HG03342 (cell line): ENCODE results near the gene FBXW4.

ENCODE experiments used
- ATAC-seq: cut with Tn5 transposase; IDR thresholded peaks from one replicate; pipeline ENCODE4 v1.9.1; 2021; ENCODE audit warnings: mild to moderate bottlenecking, moderate library complexity; ENCODE audit not compliant: unreplicated experiment

FBXW4 gene

GRCh38 chr10:101704331-101704730 is 9.4 kb upstream of the FBXW4 start:
- no peak for ATAC-seq

GRCh38 chr10:101696632-101697031 is 1.7 kb upstream of the FBXW4 start:
- no peak for ATAC-seq

DNA sequence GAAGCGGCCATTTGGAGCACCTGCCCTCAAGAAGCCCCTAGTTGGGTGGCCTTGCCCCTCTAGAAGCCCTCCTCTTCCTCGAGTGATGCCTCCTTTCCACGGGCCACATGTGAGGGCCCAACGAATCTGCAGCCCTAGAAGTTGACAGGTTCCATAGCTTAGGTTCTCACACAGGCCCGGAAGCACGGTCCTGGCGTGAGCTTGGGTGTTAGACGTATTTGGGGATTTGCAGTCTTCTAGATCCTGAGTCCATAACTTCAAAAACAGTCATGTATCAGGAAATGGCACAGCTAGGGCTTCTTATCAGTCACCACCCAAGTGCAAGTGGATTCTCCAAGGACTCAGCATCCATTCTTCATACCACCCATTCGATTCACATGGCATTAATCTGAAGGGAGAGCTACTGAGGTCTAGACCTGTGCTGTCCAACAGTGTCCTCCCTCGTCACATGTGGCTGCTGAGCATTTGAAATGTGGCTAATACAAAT is 477 bp upstream of the FBXW4 start:
- ATAC-seq: no peak

DNA sequence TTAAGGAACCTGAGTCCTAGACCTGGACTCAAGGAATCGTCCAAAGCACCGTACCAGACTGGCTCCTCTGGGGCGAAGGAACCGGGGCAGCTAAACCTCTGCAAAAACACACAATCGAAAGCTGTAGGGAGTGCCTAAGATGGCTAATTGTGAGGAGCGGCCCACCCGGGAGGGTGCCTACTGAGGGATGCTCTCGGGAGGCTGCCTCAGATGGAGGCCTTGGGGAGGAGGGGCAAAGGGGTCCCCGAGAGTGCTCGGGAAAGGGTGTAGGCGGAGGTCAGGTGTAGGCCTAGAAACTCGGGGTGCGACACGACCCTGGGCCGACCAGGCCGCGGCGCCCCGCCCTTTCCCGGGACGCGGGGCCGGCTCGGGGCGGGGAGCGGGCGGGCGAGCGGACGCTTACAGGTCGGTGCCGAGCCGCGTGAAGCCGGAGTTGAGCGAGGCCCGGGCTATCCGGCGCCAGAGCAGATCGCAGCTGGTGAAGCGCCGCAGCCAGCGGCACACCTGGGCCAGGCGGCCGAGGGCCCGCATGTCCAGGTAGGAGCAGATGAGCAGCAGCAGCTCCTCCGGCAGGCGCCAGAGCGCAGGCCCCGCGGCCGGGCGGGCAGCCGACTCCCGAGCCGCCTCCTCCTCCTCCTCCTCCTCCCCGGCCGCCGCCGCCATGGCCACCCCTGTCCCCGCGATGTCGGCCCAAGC is 844 bp downstream of the FBXW4 start:
- ATAC-seq: peak; percentile 59

- peak; percentile 26 for ATAC-seq
Observed at GRCh38 chr10:101693651-101693977, 1.4 kb downstream of the FBXW4 start.

GRCh38 chr10:101691081-101691480 is 3.9 kb downstream of the FBXW4 start:
- ATAC-seq: no peak

- ATAC-seq: no peak
Observed at GRCh38 chr10:101690461-101690860, 4.5 kb downstream of the FBXW4 start.

GRCh38 chr10:101687071-101687658 is 7.8 kb downstream of the FBXW4 start:
- no peak for ATAC-seq

- no peak for ATAC-seq
Observed at GRCh38 chr10:101686133-101686925, 8.6 kb downstream of the FBXW4 start.

DNA sequence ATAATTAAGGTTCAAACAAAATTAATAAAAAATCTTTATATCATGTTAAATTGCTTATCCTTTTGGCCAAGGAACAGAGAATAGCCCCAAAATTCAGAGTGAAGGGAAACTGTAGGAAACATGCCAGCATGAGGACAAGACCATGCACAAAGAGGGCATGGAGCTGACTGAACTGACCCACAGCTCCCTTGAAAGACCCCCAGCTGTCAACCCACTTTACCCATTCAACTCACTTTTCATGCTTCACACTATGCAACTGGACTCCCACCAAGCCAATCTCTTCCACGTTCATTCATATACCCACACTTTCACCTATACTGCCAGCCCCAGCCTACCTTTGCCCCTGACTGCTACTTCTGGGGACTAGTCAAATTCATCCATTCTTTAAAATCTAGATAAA is 10.2 kb downstream of the FBXW4 start:
- ATAC-seq: no peak

GRCh38 chr10:101683276-101683675 is 11.7 kb downstream of the FBXW4 start:
- ATAC-seq: no peak

GRCh38 chr10:101682172-101682825 is 12.7 kb downstream of the FBXW4 start:
- ATAC-seq: no peak

- no peak for ATAC-seq
Observed at GRCh38 chr10:101676565-101676964, 18.4 kb downstream of the FBXW4 start.

GRCh38 chr10:101675115-101675514 is 19.9 kb downstream of the FBXW4 start:
- ATAC-seq: no peak

GRCh38 chr10:101672536-101672935 is 22.4 kb downstream of the FBXW4 start:
- ATAC-seq: no peak

DNA sequence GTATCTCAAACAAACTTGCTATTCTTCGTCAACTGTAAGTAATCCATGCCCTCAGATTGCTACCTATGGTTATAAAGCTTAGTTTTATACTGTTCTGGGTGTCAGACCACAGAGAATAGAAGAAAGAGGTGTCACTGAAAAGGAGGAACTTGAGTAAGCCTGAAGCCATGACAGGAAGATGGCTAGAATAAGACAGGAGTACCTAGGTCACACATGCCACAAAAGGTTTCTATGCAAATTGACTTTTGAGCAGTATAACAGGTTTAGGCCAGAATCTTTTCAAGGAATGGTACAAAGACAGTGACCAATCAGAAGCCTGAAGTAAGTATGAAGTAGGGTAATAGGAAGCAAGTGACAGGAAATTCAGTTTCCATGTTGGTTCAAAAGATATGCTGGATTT is 23.5 kb downstream of the FBXW4 start:
- ATAC-seq: peak; percentile 61

- peak; percentile 53 for ATAC-seq
Observed at GRCh38 chr10:101670635-101671034, 24.3 kb downstream of the FBXW4 start.

DNA sequence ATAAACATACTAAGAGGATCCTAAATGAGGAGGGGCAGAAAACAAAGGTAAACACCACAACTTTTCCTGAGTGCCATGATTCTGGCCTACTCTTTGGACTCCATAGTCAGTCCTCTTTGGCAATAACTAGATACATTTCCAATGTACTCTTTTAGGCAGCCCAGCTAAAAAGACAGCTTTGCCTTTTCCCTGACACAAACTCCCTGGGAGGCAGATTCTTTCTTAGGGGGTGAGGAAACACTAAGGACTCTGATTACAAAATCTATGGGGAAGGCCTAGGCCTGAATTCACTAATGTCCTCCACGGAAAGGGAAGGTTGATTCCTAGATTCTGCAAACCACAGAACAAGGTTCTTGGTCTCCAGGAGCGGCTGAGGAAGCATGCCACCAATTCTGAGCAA is 25.8 kb downstream of the FBXW4 start:
- no peak for ATAC-seq

DNA sequence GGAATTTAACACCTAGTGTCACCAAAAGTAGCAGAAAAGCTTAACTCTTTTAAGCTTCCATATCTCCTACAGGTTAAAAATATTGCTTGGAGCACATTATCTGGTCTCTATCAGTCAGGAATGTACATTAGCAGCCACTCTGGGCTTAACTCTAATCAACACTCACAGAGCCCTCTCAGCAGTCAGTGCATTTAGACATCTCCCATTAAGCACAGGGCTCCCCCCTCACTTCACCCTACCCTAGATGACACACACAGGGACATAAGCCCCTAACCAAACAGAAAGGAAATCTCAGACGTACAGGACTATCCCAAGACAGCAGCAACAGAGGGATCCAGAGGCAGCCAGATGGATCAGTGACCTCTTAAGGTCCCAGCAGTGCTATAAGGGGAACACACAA is 26.4 kb downstream of the FBXW4 start:
- ATAC-seq: no peak

DNA sequence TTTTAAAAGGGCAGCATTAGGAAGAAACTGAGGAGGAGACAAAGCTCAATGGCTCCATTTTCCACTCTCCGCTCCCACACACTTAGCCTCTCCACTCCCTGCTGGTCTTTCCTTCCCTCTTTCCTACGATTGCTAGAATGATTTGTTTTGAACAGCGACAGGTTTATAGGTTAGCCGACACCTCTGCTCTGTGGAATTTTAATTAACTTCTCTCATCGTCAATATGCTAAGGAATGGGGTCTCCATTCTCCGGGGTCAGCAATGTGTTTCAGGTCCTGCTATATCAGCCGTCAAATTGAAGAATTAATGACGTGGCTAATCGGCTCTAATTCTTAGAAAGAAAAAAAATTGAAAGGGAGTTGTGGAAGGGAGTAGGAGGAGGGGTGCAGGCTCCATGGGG is 28.9 kb downstream of the FBXW4 start:
- ATAC-seq: no peak

- no peak for ATAC-seq
Observed at GRCh38 chr10:101663097-101663496, 31.9 kb downstream of the FBXW4 start.

DNA sequence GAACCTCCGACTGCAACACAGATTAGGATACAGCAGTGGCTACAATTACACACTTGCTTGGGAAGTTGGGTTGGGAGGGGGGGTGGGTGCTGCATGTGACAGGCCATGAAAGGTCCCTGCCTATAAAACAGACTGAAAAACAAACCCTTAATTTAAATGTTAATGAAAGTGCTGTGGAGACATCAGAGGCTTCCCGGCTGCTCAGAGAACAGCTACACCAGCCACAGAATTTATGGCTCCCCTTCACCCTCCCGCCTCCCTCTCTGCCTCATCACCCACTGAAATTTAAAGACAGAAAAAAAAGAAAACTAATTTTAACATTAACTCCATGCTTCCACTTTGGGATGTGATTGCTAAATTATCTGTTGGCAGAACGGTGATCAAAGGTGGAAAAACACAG is 34.7 kb downstream of the FBXW4 start:
- ATAC-seq: no peak
